GM18951 (cell line): Measurements from ENCODE around the gene PLPPR1.
"Not testable (repeated sequence)": the region's sequence is repeated elsewhere in the genome, so short reads cannot be mapped to it uniquely, and the experiment has no call there.

Experiments
- POLR2A ChIP-seq: IDR thresholded peaks from 4 replicates; pipeline ENCODE4 v1.6.1; 2011; ENCODE audit warnings: mild to moderate bottlenecking; ENCODE audit not compliant: insufficient read length, insufficient read depth; ENCODE audit errors: extremely low read depth
- in situ Hi-C: fragments of 300-500 bp; cut with MboI; formaldehyde crosslinking; loops from one replicate; pipeline ENCODE4 v1.12.0; 2022; ENCODE audit warnings: low sequenced_read_pairs, mixed read lengths, inconsistent platforms; ENCODE audit not compliant: unreplicated experiment

The PLPPR1 gene

DNA sequence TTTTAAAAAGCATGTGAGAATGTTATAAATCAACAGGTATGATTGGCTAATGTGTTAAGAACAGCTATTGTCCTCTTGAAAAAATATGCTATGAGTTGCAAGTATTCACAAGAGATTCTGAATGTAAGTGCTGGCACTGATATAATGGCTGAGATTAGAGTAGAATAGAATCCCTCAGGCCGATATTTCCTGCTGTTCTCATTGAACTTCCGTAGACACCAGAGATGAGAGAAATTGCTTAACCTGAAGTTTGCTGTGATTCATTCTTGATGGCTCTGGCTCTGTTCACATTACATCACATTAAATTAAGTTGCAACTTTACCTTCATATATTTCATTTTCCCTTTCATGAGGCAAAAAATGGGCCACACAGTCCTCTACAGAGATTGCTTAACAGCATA lies 241.8 kb downstream of the PLPPR1 start:
- in situ Hi-C loops = no loop called here
- no peak for TF ChIP-seq POLR2A

DNA sequence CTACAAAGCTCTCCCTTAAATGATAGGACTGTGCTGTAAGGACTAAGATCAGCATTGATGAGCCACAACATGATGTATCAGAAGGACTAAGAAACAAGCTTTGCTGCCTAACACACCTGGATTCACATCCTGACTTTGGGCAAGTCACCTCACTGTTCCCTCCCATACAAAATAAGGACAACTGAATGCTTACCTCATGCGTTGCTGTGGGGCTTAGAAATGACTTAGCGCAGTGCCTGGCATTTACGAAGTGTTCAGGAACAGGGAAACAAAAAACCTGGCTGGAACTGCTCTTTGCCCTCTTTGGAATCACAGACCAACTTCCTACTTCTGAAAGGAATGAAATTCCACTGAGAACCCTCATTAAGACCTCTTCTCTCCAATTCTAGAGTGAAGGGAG lies 242.6 kb downstream of the PLPPR1 start:
- in situ Hi-C loops = no loop called here
- no peak for TF ChIP-seq POLR2A

DNA sequence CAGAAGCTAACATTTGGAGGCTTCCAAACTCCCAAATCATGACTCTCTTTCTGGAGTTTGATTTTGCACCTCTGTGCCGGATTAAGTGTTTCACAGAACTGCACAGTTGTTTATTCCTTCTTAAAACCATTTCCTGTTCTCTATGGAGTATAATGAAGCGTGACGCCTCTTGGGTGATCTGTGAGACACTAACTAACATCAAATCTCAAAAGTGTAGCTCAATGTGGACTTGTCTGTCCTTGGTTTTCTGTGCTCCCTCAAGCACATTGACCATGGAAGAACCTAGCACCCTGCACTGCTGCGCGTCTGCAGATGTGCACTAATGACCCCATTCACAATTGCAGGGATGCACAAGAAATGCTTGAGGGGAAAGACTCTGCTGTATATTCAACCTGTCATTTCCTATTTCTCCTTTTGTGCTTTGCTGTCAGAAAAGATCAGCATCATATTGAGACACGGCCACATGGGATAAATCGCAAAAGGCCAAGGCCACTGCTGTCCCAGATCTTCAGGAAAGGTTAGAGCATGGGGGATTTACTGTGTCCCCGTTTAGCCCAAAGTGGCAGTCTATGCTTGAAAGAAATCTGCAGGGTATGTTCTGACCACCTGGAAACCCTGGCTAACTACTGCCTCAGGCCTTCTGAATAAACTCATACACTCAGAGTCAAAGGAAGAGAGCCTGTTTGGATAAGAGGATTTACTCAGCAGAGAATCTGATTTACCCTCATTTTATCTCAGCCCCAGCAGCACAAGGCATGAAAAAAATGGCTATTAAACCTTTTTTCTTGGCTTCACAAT lies 246.6 kb downstream of the PLPPR1 start:
- TF ChIP-seq POLR2A = no peak
- in situ Hi-C loops = no loop called here

DNA sequence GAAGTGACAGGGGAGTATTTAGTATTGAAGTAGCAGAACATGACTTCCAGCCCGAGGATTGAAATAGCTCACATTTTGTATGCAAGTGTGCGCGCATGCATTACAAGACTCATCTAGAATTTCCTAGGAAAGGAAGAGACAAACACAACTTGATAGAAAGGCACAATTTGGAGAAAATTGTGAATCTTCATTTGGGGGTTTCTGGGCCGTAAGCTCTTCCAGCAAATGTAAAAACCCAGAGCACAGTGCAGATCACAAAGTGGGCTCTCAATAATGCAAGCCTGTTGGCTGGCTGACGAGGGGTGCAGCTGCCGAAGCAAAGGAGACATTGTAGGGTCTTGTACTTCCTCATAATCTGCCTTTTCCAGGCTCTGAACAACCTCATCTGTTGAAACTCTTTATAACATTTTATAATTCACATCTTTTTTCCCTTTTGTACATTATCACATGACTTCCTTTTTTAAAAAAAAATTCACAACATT lies 247.3 kb downstream of the PLPPR1 start:
- no peak for TF ChIP-seq POLR2A
- in situ Hi-C loops = no loop called here

DNA sequence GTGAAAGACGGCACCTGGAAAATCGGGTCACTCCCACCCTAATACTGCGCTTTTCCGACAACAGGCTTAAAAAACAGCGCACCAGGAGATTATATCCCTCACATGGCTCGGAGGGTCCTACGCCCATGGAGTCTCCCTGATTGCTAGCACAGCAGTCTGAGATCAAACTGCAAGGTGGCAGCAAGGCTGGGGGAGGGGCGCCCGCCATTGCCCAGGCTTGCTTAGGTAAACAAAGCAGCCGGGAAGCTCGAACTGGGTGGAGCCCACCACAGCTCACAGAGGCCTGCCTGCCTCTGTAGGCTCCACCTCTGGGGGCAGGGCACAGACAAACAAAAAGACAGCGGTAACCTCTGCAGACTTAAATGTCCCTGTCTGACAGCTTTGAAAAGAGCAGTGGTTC lies 262.5 kb downstream of the PLPPR1 start:
- in situ Hi-C loops = not testable (repeated sequence)

DNA sequence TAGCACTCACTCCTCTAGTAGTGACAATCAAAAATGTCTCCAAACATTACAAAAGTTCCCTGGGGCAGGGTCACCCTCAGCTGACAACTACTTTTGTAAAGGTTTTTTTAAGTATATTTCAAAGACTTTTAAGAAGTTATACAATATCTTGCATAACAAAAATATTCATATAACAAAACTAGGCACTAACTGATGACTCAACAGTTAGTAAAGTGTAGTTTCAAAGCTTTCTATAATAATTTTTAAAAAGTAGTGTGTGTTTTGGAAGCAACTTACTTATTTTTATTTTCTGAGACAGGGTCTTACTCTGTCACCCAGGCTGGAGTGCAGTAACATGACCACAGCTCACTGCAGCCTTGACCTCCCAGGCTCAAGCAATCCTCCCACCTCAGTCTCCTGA lies 271.4 kb downstream of the PLPPR1 start:
- no peak for TF ChIP-seq POLR2A
- in situ Hi-C loops = loop anchor here (10.0 kb wide), 1 partner anchor 595 kb away; no protein-coding TSS in a partner anchor

DNA sequence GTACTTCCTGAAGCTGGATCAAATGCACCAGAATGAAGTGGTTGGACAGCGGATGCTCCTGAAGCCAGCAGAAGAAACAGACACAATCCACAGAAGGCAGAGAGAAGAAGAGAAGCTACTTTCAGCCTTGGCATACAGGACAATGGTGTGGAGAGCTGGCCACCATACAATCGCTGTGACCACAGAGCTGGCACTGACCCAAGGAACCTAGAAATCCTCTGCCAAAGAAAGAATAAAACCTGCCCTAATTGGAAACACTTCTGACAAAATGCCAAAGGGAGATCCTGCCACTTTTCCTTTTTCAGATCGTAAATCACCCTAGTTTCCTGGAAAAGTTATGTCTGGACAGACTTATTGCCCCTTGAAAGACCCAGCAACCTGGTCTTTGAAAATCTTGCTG lies 278.5 kb downstream of the PLPPR1 start:
- no peak for TF ChIP-seq POLR2A
- in situ Hi-C loops = loop anchor here (10.0 kb wide), 1 partner anchor 602 kb away; no protein-coding TSS in a partner anchor

DNA sequence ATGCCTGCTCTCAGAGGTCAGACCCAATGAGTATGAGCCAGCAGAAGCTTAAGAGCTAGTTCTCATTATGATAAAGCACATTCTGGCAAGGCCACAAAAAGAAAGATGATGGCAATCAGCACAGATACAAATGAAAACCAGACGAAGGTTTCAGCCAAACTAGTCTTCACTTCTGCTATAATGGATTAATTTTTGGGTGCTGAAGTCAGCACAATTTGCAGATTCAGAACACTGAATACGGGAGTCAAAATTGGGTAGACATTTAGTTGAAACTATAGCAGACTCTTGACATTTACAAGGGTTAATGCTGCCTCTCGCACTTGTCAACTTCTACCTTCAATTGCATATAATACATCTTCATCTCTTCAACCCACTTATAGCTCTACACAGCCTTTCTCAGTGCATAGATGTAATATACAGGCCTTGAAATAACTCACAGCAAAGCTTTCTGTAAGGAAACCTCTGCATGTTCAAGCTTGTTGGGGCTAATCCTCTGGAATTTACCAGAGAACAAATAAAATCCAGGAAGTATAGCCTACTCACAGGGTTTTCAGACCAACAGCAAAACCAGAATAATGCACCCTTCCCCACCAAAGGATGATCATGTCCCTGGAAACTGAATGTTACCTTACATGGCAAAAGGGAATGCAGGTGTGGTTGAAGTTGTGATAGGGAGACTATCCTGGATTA lies 279.1 kb downstream of the PLPPR1 start:
- in situ Hi-C loops = loop anchor here (10.0 kb wide), 1 partner anchor 603 kb away; no protein-coding TSS in a partner anchor
- TF ChIP-seq POLR2A = no peak

DNA sequence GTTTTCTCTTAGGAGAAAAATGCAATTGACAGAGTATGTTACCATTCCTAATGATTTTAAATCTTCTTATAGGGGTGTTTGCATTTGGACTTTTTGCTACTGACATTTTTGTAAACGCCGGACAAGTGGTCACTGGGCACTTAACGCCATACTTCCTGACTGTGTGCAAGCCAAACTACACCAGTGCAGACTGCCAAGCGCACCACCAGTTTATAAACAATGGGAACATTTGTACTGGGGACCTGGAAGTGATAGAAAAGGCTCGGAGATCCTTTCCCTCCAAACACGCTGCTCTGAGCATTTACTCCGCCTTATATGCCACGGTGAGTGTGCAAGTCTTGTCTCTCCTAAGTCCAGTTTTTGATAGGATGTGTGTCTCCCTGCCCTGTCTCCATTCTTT lies 280.6 kb downstream of the PLPPR1 start:
- in situ Hi-C loops = loop anchor here (10.0 kb wide), 1 partner anchor 604 kb away; no protein-coding TSS in a partner anchor

DNA sequence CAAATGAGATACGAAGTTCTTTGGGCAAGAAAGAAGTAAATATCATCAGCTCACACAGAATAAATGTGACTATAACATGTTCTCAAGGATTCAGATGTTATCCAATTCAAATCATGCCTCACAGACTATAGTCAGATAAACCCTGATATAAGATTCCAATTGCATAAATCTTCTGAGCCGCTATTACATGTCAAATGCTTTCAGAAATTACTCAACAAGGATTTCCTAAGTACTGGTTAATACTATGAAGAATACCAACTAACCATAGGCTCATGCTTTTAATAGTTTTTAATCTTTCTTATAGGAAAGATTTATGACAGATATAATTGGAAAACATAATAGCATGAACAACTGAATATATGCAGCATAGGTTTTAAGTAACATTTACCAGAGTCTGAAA lies 282.7 kb downstream of the PLPPR1 start:
- in situ Hi-C loops = no loop called here
- no peak for TF ChIP-seq POLR2A

More for the DNA sequence above, 280.6 kb downstream of the PLPPR1 start:
- TF ChIP-seq POLR2A = no peak

DNA sequence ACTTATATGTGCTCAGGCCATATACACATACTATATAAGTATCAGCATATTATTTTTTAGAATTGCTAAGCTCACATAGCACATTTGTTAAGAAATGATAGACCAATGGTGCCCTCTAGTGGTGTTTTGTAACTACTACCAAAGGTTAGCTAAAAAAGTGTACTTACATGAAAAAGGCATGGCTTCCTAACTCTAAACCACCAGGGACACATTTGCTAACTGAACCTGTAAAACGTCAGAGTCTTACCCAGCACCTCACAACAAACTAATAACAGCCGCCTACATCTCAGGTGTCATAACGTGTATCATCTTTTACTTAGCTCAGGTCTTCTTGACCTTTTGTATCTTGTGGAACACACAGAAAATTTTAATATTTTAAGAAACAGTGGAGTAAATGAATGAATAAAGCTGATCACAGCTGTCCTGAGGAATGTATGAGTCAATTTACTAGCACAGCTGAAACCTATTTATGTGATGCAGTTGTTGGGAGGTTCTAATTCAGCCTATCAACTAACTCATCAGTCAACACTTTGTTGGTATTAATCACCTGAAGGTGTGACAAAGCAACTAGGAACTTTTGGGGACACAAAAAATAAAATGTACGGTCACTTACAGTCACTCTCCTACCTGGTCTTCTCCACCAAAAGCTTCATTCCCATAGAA lies 283.4 kb downstream of the PLPPR1 start:
- no peak for TF ChIP-seq POLR2A
- in situ Hi-C loops = no loop called here

DNA sequence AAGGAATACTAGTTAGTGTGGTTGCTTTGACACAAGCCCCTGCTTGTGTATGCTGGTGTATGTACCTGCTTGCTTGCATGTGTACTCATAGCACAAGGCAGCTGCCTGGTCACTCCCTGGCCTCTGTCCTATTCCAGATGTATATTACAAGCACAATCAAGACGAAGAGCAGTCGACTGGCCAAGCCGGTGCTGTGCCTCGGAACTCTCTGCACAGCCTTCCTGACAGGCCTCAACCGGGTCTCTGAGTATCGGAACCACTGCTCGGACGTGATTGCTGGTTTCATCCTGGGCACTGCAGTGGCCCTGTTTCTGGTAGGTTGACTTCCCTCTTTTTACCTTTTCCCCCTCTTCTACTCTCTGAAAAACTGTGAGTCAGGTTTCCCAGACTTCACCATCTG lies 284.1 kb downstream of the PLPPR1 start:
- no peak for TF ChIP-seq POLR2A
- in situ Hi-C loops = no loop called here

DNA sequence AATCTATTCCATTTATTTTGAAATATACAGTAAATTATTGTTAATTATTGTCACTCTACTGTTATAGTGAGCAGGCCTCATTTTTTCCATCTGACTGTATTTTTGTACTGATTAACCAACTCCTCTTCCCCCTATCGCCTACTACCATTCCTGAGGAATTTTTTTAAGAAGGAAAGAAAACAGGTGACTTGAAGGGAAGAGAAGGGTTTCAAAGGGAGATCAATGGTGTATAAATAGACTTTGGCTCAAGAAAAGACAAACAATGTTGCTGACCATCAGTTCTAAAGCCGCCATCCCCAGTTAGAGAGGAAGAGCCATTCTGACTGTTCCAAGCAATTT lies 286.6 kb downstream of the PLPPR1 start:
- no peak for TF ChIP-seq POLR2A
- in situ Hi-C loops = no loop called here

DNA sequence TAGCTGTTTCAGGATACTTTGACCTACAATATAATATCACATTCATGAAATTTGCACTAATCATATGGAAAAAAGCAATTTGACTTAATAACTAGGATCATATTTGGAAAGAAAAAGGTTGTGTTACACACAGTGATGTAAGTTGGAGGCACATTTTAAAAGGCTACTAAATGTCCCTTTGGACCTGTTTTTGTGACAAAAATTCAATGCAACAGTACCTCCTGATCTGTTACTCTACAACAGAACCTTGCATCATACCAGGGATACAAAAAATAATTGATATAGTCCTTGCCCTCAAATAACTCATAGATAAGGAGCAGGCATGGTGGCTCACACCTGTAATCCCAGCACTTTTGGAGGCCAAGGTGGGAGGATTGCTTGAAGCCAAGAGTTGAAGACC lies 289.2 kb downstream of the PLPPR1 start:
- in situ Hi-C loops = no loop called here
- TF ChIP-seq POLR2A = no peak

DNA sequence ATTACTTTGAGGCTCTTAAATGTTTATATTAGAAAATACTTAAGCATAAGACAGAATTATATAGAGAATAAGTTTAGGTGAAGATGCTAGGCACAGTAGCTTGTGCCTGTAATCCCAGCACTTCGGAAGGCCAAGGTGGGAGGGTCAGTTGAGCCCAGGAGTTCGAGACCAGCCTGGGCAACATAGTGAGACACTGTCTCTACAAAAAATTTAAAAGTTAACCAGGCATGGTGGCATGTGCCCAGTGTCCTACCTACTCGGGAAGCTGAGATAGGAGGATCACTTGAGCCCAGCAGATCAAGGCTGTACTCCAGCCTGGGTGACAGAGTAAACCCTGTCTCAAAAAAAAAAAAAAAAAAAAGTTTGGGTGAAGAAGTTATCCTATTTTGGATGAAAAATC lies 294.6 kb downstream of the PLPPR1 start:
- TF ChIP-seq POLR2A = no peak
- in situ Hi-C loops = no loop called here
